GM12878 (cell line): ENCODE results near the gene CENPA. TPM values are rescaled to one million over a fixed set of nuclear protein-coding genes. Genes with fewer than 3 reads are reported as not detected.

Source experiments
- ATAC-seq: fragments of 200-7000 bp; cut with Tn5 transposase; 3 replicates; pipeline ENCODE4 v1.9.1; 2020; ENCODE audit warnings: mild to moderate bottlenecking, moderate library complexity
- BruUV-seq: library from RNA; stranded (reverse); fragments of 400-500 nt; replicated peaks from 2 replicates; lab custom pipeline; 2021; lab: Mats Ljungman, UMichigan
- CTCF ChIA-PET: fragments of 300-600 bp; sonication (Branson Sonifier 250); formaldehyde crosslinking; extraction: SDS; loops from one replicate; lab custom pipeline; 2021; ENCODE audit warnings: inconsistent platforms; lab: Yijun Ruan, JAX
- POLR2A ChIA-PET: fragments of 350-600 bp; formaldehyde crosslinking; extraction: SDS; loops from one replicate; lab custom pipeline; 2021; ENCODE audit warnings: inconsistent platforms; lab: Charles Lee
- RAD21 ChIA-PET: fragments of 300-600 bp; sonication (Branson Sonifier 250); formaldehyde crosslinking; loops from one replicate; lab custom pipeline; 2023; ENCODE audit warnings: antibody characterized with exemption; ENCODE audit not compliant: unreplicated experiment; lab: Charles Lee
- SMC1A ChIA-PET: fragments of 300-600 bp; sonication (Branson Sonifier 250); formaldehyde crosslinking; loops from one replicate; lab custom pipeline; 2023; ENCODE audit not compliant: unreplicated experiment, uncharacterized antibody; lab: Charles Lee
- DNase-seq: peaks from one replicate; pipeline ENCODE4 v3.0.0-alpha.2; 2011; ENCODE audit warnings: low read depth, low spot score
- FAIRE-seq: peaks from 3 replicates; lab custom pipeline; 2011; peaks lifted over from hg19 to GRCh38; lab: Jason Lieb, UNC
- H2AFZ ChIP-seq: 2 replicates; pipeline ENCODE4 v1.6.0; 2011; ENCODE audit warnings: low read depth, low read length, control low read depth; ENCODE audit not compliant: control insufficient read depth
- H3K27ac ChIP-seq: 2 replicates; pipeline ENCODE4 v1.5.1; 2011; ENCODE audit warnings: control low read depth; ENCODE audit not compliant: control insufficient read depth, insufficient read depth
- H3K27me3 ChIP-seq, 2 experiments: replicated peaks in 1 of 2; 2 replicates each; pipeline versions ENCODE4 v1.6.0 to v1.6.1; 2011; ENCODE audit warnings: low read length in 1 of 2; ENCODE audit not compliant: control insufficient read depth in 2 of 2, insufficient read depth in 2 of 2
- H3K36me3 ChIP-seq, 2 experiments: 2 replicates each; pipeline ENCODE4 v1.5.1; 2011; ENCODE audit warnings: low read length in 1 of 2; ENCODE audit not compliant: control insufficient read depth in 2 of 2, insufficient read depth in 2 of 2
- H3K4me1 ChIP-seq: 2 replicates; pipeline ENCODE4 v1.6.1; 2011; ENCODE audit warnings: mild to moderate bottlenecking, low read length, moderate library complexity, mixed read lengths; ENCODE audit not compliant: control insufficient read depth, insufficient read depth
- H3K4me2 ChIP-seq: 2 replicates; pipeline ENCODE4 v1.6.0; 2011; ENCODE audit warnings: control low read depth; ENCODE audit not compliant: control insufficient read depth, insufficient read depth
- H3K4me3 ChIP-seq: fragments of 200-600 bp; sonication (generic); 2 replicates; pipeline ENCODE4 v1.5.1; 2016
- H3K79me2 ChIP-seq: 2 replicates; pipeline ENCODE4 v1.6.0; 2011; ENCODE audit warnings: low read length; ENCODE audit not compliant: control insufficient read depth, insufficient read depth
- H3K9ac ChIP-seq: 2 replicates; pipeline ENCODE4 v1.8.0; 2011; ENCODE audit warnings: low read length, control low read depth, mixed read lengths; ENCODE audit not compliant: control insufficient read depth, insufficient read depth
- H3K9me3 ChIP-seq: replicated peaks from 3 replicates; pipeline ENCODE4 v1.5.1; 2011; ENCODE audit warnings: mild to moderate bottlenecking, low read length; ENCODE audit not compliant: control insufficient read depth, insufficient read depth
- H4K20me1 ChIP-seq: 2 replicates; pipeline ENCODE4 v1.6.0; 2011; ENCODE audit not compliant: control insufficient read depth, insufficient read depth
- ASH2L ChIP-seq: fragments of 300-600, 200-600 bp; sonication (generic); IDR thresholded peaks from 2 replicates; pipeline ENCODE4 v1.6.1; 2017; ENCODE audit warnings: low read depth, mild to moderate bottlenecking, borderline replicate concordance
- ATF7 ChIP-seq: fragments of 450-650 bp; IDR thresholded peaks from 2 replicates; pipeline ENCODE4 v1.6.1; 2016; ENCODE audit warnings: low read depth, mild to moderate bottlenecking
- BACH1 ChIP-seq: fragments of 450-650 bp; IDR thresholded peaks from 2 replicates; pipeline ENCODE4 v1.6.1; 2017; ENCODE audit warnings: mild to moderate bottlenecking, borderline replicate concordance
- BCL11A ChIP-seq: IDR thresholded peaks from 2 replicates; pipeline ENCODE4 v1.6.1; 2011; ENCODE audit warnings: low read depth, low read length
- CHD2 ChIP-seq: IDR thresholded peaks from 2 replicates; pipeline ENCODE4 v1.6.1; 2011; ENCODE audit warnings: low read depth, low read length, improper control_type of control experiment, borderline replicate concordance
- MTA2 ChIP-seq: fragments of 450-650 bp; IDR thresholded peaks from 2 replicates; pipeline ENCODE4 v1.6.1; 2016; ENCODE audit warnings: low read depth, mild to moderate bottlenecking, moderate library complexity
- MYB ChIP-seq: fragments of 150-350 bp; IDR thresholded peaks from 2 replicates; pipeline ENCODE4 v1.6.1; 2014; ENCODE audit warnings: mild to moderate bottlenecking, low read depth, low read length, borderline replicate concordance
- NFYA ChIP-seq: IDR thresholded peaks from 2 replicates; pipeline ENCODE4 v1.6.1; 2011; ENCODE audit warnings: low read depth, mild to moderate bottlenecking, low read length, improper control_type of control experiment, borderline replicate concordance
- PML ChIP-seq: IDR thresholded peaks from 2 replicates; pipeline ENCODE4 v1.6.1; 2012; ENCODE audit warnings: low read length, inconsistent platforms
- POU2F2 ChIP-seq: IDR thresholded peaks from 3 replicates; pipeline ENCODE4 v1.6.1; 2011; ENCODE audit warnings: low read depth, mild to moderate bottlenecking, low read length, borderline replicate concordance
- RAD21 ChIP-seq: IDR thresholded peaks from 2 replicates; pipeline ENCODE4 v1.6.1; 2011; ENCODE audit warnings: mild to moderate bottlenecking, low read depth, low read length, moderate library complexity; ENCODE audit not compliant: insufficient read depth
- SMAD1 ChIP-seq: fragments of 450-650 bp; IDR thresholded peaks from 2 replicates; pipeline ENCODE4 v1.6.1; 2018; ENCODE audit warnings: mild to moderate bottlenecking, low read depth; ENCODE audit not compliant: partially characterized antibody
- SMAD5 ChIP-seq: IDR thresholded peaks from 2 replicates; pipeline ENCODE4 v1.6.1; 2016; ENCODE audit warnings: antibody characterized with exemption, low read depth
- SREBF1 ChIP-seq: IDR thresholded peaks from 2 replicates; pipeline ENCODE4 v1.6.1; 2012; ENCODE audit warnings: mild to moderate bottlenecking, low read length
- TCF3 ChIP-seq: IDR thresholded peaks from 2 replicates; pipeline ENCODE4 v1.6.1; 2012; ENCODE audit warnings: low read depth, mild to moderate bottlenecking, low read length, borderline replicate concordance; ENCODE audit not compliant: insufficient read depth
- USF2 ChIP-seq: IDR thresholded peaks from 2 replicates; pipeline ENCODE4 v1.6.1; 2011; ENCODE audit warnings: low read depth, low read length, improper control_type of control experiment, borderline replicate concordance
- ZNF622 ChIP-seq: fragments of 450-650 bp; IDR thresholded peaks from 2 replicates; pipeline ENCODE4 v1.6.1; 2017; ENCODE audit warnings: mild to moderate bottlenecking, inconsistent platforms
- WGBS: methylation state at CpG from one replicate; pipeline ENCODE4 v1.1.6; 2016; ENCODE audit warnings: low lambda C conversion rate; ENCODE audit not compliant: insufficient replicate concordance, insufficient coverage; ENCODE audit errors: missing lambda C conversion rate; 5-methylcytosine and 5-hydroxymethylcytosine counted together
- in situ Hi-C: fragments of 300-500 bp; cut with MboI; formaldehyde crosslinking; loops from 9 replicates; pipeline ENCODE4 v1.14.3; 2018; ENCODE audit warnings: mixed read lengths
- intact Hi-C: fragments of 100-400 bp; cut with micrococcal nuclease; formaldehyde crosslinking; loops from one replicate; pipeline ENCODE4 v1.14.2; 2022; ENCODE audit not compliant: unreplicated experiment
- polyA plus RNA-seq, 11 experiments: library from polyadenylated mRNA; depleted of rRNA in 4 of 11; unstranded in 6 of 11; stranded (reverse) in 5 of 11; fragments of >200 nt; fragmentation: Nextera tagmentation in 4 of 11; fragmentation: Illumina TruSeq in 1 of 11; extraction: Ambion mirVana in 4 of 11; extraction: Trizol in 1 of 11; gene quantifications; 1 replicate in 1 of 11; 2 replicates in 10 of 11; pipeline versions ENCODE4 v1.2.1 to v1.2.3, GENCODE V29; 2011 to 2016; ENCODE audit warnings: inconsistent platforms in 2 of 11, missing spikeins in 2 of 11, low read depth in 1 of 11
- total RNA-seq, 4 experiments: library from RNA; depleted of rRNA in 3 of 4; stranded (reverse); fragments of >200 nt in 3 of 4; fragmentation: Illumina TruSeq in 1 of 4; extraction: Trizol in 1 of 4; gene quantifications; 2 replicates each; pipeline versions ENCODE4 v1.2.1 to v1.2.3, GENCODE V29; 2013 to 2021
- TF ChIP-seq, protein P1 (sequence below): fragments of 450-650 bp; IDR thresholded peaks from 2 replicates; pipeline ENCODE4 v1.6.1; 2016; ENCODE audit warnings: mild to moderate bottlenecking

The CENPA gene
- total and polyA plus RNA-seq, 10 of the 15 experiments (the other 5 are each of a cell fraction or from before 2014, with no cell fraction given) = 8.1 to 66.6 (median 36.7) TPM

DNA sequence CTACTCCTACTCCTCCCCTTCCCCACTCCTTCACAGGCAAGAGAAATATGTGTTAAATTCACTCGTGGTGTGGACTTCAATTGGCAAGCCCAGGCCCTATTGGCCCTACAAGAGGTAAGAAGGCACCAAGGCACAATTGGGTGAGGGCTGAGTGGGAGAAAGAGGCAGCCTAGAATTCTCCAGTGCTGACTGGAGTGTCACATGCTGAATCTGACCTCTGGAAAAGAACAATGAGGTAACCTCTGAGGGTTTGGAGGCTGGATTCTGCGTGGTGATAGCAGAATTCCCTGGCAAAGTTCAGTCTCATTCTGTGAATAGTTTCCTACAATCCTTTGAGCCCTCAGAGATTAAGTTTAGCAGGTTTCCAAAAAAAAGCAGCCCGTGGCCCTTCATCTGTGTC is 6.9 kb downstream of the CENPA start:
- ChIA-PET POLR2A (no interaction called here), RAD21 (no interaction called here), CTCF (no interaction called here), SMC1A (no interaction called here)
- intact Hi-C loops = no loop called here
- Histone ChIP-seq H2AFZ (no peak overlapping the region), H4K20me1 (no peaks in the 10 kb centered on the region), H3K79me2 (peaks cover 28% of the 10 kb centered on the region), H3K9me3 (peaks cover 4% of the 10 kb centered on the region; the same call in 2 of the 3 replicates), H3K4me1 (no peaks in the 10 kb centered on the region; the same call in 1 of the 2 replicates), H3K27me3 (no peaks in the 10 kb centered on the region), H3K4me3 (no peak overlapping the region), H3K4me2 (no peak overlapping the region), H3K36me3 (peaks cover 3 to 17% of the 10 kb centered on the region in 2 experiments)
- FAIRE-seq (no peak), DNase-seq (no peak), ATAC-seq (no peak)
- no TSS peak for BruUV-seq
- WGBS = 79% methylated on average over 3 of the region's 3 CpGs
- in situ Hi-C loops = no loop called here
- TF ChIP-seq BCL11A (no peak), ASH2L (no peak), NFYA (no peak), POU2F2 (no peak), SMAD1 (no peak), USF2 (no peak), TCF3 (no peak), SREBF1 (no peak), CHD2 (no peak), ZNF622 (no peak), SMAD5 (no peak), MYB (no peak), RAD21 (no peak), PML (no peak), ATF7 (no peak), BACH1 (no peak), MTA2 (no peak)
- TF ChIP-seq, protein P1, sequence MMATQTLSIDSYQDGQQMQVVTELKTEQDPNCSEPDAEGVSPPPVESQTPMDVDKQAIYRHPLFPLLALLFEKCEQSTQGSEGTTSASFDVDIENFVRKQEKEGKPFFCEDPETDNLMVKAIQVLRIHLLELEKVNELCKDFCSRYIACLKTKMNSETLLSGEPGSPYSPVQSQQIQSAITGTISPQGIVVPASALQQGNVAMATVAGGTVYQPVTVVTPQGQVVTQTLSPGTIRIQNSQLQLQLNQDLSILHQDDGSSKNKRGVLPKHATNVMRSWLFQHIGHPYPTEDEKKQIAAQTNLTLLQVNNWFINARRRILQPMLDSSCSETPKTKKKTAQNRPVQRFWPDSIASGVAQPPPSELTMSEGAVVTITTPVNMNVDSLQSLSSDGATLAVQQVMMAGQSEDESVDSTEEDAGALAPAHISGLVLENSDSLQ = no peak
- TF ChIP-seq, all 136 proteins: peak for 0
- Histone ChIP-seq H3K9ac (no peak overlapping the region), H3K27ac (no peak overlapping the region)
